A172 (cell line): ENCODE data around the gene PSMG3. TPM values are rescaled to one million over a fixed set of nuclear protein-coding genes. Genes with fewer than 3 reads are reported as not detected.

ENCODE experiments used
- DNase-seq: peaks from one replicate; pipeline ENCODE4 v3.0.0-alpha.2; 2015; ENCODE audit warnings: low spot score
- total RNA-seq: library from RNA; depleted of rRNA; stranded (reverse); fragments of >200 nt; shearing (Covaris generic); gene quantifications from 2 replicates; pipeline ENCODE4 v1.2.3, GENCODE V29; 2014

Gene PSMG3
- total RNA-seq, 1 experiment from 2014 or later, result 91.0 TPM

- DNase-seq, result peak; percentile 81
Measured at GRCh38 chr7:1579481-1580421, 9.9 kb upstream of the PSMG3 start.

- DNase-seq, result no peak
Measured at GRCh38 chr7:1578513-1578912, 8.7 kb upstream of the PSMG3 start.

- DNase-seq, result no peak
Measured at GRCh38 chr7:1576521-1577253, 6.9 kb upstream of the PSMG3 start.

GRCh38 chr7:1575809-1576208, 6.0 kb upstream of the PSMG3 start:
- DNase-seq, result no peak

GRCh38 chr7:1572111-1572822, 2.4 kb upstream of the PSMG3 start:
- DNase-seq, result no peak

- no peak for DNase-seq
Measured at GRCh38 chr7:1569440-1569832, 396 bp downstream of the PSMG3 start.

GRCh38 chr7:1569016-1569415, 816 bp downstream of the PSMG3 start:
- DNase-seq, result peak; percentile 81

- peak; percentile 99 for DNase-seq
Measured at GRCh38 chr7:1567896-1568510, 1.8 kb downstream of the PSMG3 start.

- DNase-seq, result peak; percentile 94
Measured at GRCh38 chr7:1567049-1567771, 2.6 kb downstream of the PSMG3 start.

GRCh38 chr7:1566687-1567048, 3.2 kb downstream of the PSMG3 start:
- DNase-seq, result no peak

GRCh38 chr7:1564603-1565022, 5.2 kb downstream of the PSMG3 start:
- peak; percentile 91 for DNase-seq

GRCh38 chr7:1563981-1564602, 5.7 kb downstream of the PSMG3 start:
- no peak for DNase-seq

GRCh38 chr7:1562597-1563051, 7.2 kb downstream of the PSMG3 start:
- DNase-seq, result no peak

GRCh38 chr7:1562116-1562515, 7.7 kb downstream of the PSMG3 start:
- DNase-seq, result no peak

- no peak for DNase-seq
Measured at GRCh38 chr7:1561036-1561940, 8.5 kb downstream of the PSMG3 start.

GRCh38 chr7:1560620-1561031, 9.2 kb downstream of the PSMG3 start:
- DNase-seq, result no peak

- no peak for DNase-seq
Measured at GRCh38 chr7:1559626-1560590, 9.9 kb downstream of the PSMG3 start.
